Astrocyte of the cerebellum (primary cell): Measurements from ENCODE around the gene KRTAP4-12.
"Not testable (repeated sequence)": the region's sequence is repeated elsewhere in the genome, so short reads cannot be mapped to it uniquely, and the experiment has no call there.

ENCODE experiments used
- DNase-seq: peaks from one replicate; pipeline ENCODE4 v3.0.0-alpha.2; 2011; ENCODE audit warnings: low read depth
- H3K4me3 ChIP-seq: 2 replicates; pipeline ENCODE4 v1.5.1; 2011; ENCODE audit warnings: mild to moderate bottlenecking, low read depth, low read length, moderate library complexity
- CTCF ChIP-seq: IDR thresholded peaks from 2 replicates; pipeline ENCODE4 v1.5.1; 2012; ENCODE audit warnings: low read length, low read depth, moderate library complexity, mild to moderate bottlenecking; ENCODE audit errors: missing control alignments
- in situ Hi-C: cut with HindIII; loops from 2 replicates; pipeline ENCODE4 v1.10.0; 2017; ENCODE audit warnings: low sequenced_read_pairs

Gene KRTAP4-12

GRCh38 chr17:41111151-41111885 is 12.7 kb downstream of the KRTAP4-12 start:
- in situ Hi-C loops, result no loop called here
- H3K4me3 ChIP-seq, result no peak overlapping the region
- DNase-seq, result no peak
- TF ChIP-seq CTCF, result no peak

DNA sequence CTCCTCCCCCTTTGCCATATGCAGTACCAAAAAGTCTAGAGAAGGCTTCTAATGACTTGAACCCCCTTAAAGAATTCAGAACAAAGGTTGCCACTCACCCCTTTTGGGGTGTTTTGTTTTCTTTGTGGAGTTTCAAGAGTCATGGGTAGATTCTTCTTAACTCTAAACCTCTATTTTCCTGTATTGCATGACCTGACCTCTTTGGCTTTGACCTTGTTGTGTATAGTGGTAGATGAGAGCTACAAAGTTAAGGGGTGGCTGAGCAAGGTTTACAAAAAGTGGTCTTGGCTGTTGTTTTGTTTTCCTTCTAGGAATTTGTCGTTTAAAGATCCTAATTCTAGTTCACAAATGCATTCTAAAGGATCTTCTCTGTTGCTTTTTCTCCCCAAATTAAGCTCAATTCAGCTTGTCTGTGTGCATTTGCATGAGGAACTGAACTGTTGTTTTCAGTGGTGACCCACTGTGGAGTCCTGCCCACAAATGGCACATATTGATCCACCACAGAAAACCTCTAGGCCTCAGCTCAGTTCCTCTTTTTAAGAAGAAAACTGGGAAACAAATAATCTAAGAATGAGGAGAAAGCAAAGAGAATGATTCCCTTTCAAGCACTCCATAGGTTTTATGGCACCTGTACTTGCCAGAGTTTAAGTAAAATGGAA is 15.1 kb downstream of the KRTAP4-12 start:
- in situ Hi-C loops, DNase-seq, H3K4me3 ChIP-seq: not testable (repeated sequence)

GRCh38 chr17:41107941-41108450 is 16.0 kb downstream of the KRTAP4-12 start:
- in situ Hi-C loops, result no loop called here
- no peak for TF ChIP-seq CTCF
- DNase-seq, result no peak
- no peak overlapping the region for H3K4me3 ChIP-seq

- H3K4me3 ChIP-seq, DNase-seq, in situ Hi-C loops: not testable (repeated sequence)
Observed at GRCh38 chr17:41105347-41105746, 18.6 kb downstream of the KRTAP4-12 start, which contains the start of gene KRTAP4-9. TSS of gene KRTAP4-9 (plus strand) at chr17:41105389. CDS start at chr17:41105389, 0 bp downstream.

GRCh38 chr17:41104386-41105038 is 19.5 kb downstream of the KRTAP4-12 start:
- DNase-seq, result not testable (repeated sequence)

DNA sequence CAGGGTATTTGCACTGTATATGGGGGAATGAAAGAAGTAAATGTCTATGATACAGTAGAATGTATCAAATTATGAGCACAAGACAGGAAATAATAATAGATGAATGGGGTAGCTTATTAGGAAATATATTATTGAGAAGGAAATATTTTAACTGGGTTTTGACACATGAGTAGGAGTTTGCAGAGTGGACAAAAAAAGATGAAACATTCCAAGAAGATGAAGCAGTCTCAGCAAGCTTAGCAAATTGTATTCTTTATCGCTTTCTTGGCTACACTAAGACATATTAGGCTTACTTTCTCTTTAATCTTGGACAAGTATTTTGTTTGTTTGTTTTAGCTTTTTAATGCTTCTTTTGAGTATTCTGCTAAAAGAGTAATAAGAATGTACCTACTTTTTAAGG is 20.1 kb downstream of the KRTAP4-12 start:
- in situ Hi-C loops, result no loop called here
- no peak overlapping the region for H3K4me3 ChIP-seq
- no peak for TF ChIP-seq CTCF
- DNase-seq, result no peak

More at GRCh38 chr17:41104386-41105038, 19.5 kb downstream of the KRTAP4-12 start:
- H3K4me3 ChIP-seq, in situ Hi-C loops: not testable (repeated sequence)

DNA sequence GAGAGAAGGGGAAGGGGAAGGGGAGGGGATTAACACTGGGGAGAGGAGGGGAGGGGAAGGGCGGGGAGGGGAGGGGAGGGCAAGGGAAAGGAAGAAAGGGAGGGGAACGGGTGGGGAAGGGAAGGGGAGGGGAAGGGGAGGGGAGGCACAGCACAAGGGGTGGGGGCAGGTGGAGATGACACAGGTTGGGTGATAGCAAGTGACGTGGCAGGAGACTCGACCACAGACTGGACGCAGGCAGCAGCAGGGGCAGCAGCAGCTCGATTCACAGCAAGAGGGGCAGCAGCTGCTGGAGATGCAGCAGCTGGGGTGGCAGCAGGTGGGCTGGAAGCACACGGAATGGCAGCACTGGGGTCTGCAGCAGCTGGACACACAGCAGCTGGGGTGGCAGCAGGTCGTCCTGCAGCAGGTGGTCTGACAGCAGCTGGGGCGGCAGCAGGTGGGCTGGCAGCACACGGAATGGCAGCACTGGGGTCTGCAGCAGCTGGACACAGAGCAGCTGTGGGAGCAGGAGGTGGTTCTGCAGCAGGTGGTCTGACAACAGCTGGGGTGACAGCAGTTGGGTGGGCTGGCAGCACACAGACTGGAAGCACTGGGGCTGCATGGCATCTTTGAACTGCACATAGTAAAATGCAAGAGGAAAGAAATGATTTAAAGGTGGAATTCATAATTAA is 22.3 kb downstream of the KRTAP4-12 start, which contains the start of gene KRTAP4-16:
Gene KRTAP4-16, minus strand, starts transcription at position 624 of the 674 bp plus-strand sequence. Its CDS starts 0 bp downstream, at position 624.
- H3K4me3 ChIP-seq, result no peak within 1 kb of the TSS
- no peak for TF ChIP-seq CTCF
- DNase-seq, result no peak
- in situ Hi-C loops, result no loop called here

DNA sequence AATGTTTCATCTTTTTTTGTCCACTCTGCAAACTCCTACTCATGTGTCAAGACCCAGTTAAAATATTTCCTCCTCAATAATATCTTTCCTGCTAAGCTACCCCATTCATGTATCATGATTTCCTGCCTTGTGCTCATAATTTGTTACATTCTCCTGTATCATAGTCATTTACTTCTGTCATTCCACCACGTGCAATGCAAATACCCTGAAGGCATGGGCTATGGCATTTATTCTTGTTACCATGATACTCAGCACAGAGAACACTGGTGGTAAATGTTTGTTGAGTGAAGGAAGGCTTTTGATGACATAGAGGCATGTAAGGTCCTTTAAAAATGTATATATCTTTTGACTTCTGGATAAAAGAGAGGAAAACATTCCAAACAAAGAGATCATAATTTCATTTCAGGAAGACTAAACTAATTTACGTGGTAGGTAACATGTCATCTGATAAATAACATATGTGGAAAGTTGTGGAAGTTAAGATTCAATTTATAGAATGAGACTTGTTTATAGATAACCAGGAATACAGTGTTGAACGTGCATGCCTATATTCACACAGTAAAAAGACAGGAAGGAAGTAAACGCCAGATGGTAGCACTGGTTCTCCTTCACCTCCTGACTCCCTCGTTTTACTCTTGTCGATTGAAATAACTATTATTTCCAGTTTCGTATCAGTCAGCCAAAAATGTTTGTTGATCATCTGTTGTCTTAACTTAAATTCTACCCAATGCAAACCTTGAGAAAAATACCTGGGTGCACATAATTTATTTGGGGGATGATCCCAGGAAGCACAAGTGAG is 24.1 kb downstream of the KRTAP4-12 start:
- DNase-seq, in situ Hi-C loops, H3K4me3 ChIP-seq: not testable (repeated sequence)
